GM19395 (cell line): Measurements from ENCODE around the gene NOA1.
A peak's percentile ranks its signal among the peaks of the same experiment; 100 is the strongest.

ENCODE experiments used
- ATAC-seq: cut with Tn5 transposase; IDR thresholded peaks from one replicate; pipeline ENCODE4 v1.9.1; 2021; ENCODE audit warnings: mild to moderate bottlenecking, moderate library complexity; ENCODE audit not compliant: unreplicated experiment

The NOA1 gene

GRCh38 chr4:56977321-56978012, at the start of gene NOA1:
Gene NOA1, minus strand, starts transcription at chr4:56977606. Its CDS starts 21 bp downstream, at chr4:56977585.
- ATAC-seq = peak; percentile 88

- no peak for ATAC-seq
These were observed 45.7 kb upstream of the NOA1 start for GRCh38 chr4:57023104-57023503.

- no peak for ATAC-seq
These were observed 43.2 kb upstream of the NOA1 start for GRCh38 chr4:57020467-57021101.

- no peak for ATAC-seq
These were observed 41.6 kb upstream of the NOA1 start for GRCh38 chr4:57018980-57019379.

DNA sequence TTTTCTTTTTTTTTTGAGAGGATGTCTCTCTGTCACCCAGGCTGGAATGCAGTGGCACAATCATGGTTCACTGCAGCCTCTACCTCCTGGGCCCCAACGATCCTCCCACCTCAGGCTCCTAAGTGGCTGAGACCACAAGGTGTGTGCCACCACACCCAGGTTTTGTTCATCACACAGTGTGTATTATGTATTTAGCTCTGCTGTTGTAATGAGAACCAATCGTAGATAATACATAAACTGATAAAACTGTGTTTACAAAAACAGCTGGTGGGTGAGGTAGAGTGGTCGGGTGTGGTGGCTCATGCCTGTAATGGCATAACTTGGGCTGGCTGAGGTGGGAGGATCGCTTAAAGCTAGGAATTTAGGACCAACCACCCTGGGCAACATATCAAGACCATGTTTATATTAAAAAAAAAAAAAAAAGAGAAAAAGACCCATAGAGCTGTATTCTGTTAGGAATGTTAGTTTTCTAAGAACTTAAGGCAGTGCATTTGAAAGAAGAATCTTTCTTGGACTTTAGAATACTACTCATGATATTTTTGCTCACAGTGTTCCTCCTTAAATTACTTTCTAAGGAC, 36.2 kb upstream of the NOA1 start:
- no peak for ATAC-seq

DNA sequence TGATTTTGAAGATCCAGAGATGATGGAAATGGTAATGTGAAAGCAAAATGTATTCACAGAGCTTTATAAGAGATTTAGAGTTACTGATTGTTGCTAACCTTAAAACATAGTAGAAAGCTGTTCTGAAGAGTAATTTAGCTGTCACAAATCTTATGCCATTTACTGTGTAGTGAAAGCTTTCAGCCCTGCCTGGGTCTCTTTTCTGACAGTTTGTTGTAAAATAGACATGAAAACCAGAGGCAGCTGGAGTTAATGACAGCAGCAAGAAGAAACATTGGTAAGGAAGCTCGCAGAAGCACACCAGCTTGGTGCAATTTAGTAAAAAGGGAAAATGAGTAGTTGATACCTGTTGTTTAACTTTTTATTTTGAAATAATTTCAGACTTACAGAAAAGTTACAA, 22.3 kb upstream of the NOA1 start:
- no peak for ATAC-seq

- ATAC-seq = no peak
These were observed 18.1 kb upstream of the NOA1 start for GRCh38 chr4:56995525-56995924.

DNA sequence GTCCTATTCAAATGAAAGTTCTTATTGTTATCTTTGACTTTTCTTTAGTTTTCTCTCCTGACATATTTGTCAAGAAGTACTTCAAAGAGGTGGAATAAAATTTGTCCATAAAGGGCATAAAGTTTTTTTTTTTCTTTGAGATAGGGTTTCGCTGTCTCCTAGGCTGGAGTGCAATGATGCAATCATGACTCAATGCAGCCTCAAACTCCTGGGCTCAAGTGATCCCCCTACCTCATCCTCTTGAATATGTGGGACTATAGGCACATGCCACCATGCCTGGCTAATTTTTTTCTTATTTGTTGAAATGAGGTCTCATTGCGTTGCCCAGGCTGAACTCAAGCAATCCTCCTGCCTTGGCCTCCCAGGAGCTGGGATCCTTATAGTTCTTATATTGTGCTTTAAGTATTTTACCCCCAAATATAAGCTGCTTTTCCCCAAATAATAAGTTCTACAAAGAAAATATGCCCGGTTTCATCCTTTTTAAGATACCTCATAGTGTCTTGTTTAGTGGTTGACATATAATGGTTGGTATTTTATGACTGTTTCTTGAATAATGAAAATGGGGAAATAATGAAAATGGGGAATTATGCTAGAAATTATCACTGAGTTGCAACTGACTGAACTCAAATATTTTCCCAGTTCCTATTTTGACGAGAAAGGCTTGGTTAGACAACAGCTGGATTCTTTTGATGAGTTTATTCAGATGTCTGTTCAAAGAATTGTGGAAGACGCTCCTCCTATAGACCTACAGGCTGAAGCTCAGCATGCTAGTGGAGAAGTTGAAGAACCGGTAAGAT, 12.9 kb upstream of the NOA1 start:
- no peak for ATAC-seq

DNA sequence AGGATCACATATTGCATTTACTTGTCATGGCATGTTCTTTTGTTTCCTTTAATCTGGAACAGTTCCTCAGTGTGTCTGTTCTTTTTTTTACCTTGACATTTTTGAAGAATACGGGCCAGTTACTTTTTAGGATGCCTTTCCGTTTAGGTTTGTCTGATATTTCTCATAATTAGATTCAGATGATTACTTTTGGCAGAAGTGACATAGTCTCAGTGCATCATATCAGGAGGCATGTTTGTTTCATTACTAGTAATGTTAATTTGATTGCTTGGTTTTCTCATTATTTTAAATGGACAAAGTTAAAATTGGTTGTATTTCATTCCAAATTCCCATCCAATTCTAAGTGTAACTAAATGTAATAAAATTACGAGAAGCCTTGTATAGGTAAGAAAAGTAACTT, 9.5 kb upstream of the NOA1 start:
- no peak for ATAC-seq

DNA sequence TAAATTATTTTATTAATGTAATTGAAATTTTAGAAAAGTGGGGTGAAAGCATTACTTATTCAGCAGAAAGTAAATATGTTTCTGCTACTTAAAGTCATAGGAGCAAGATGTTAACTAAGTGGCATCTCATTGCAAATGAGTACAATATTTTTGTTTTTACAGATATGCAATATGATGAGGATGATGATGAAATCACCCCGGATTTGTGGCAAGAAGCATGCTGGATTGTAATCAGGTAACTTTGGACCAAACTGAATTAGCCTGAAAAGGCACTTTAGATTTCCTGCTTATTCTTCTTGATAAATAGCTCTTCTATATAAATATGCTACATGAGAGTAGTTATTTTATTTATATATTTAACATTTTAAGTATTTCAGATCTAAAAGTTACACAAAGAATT, 8.8 kb upstream of the NOA1 start:
- ATAC-seq = no peak

- no peak for ATAC-seq
These were observed 4.4 kb upstream of the NOA1 start for GRCh38 chr4:56981795-56982201.

DNA sequence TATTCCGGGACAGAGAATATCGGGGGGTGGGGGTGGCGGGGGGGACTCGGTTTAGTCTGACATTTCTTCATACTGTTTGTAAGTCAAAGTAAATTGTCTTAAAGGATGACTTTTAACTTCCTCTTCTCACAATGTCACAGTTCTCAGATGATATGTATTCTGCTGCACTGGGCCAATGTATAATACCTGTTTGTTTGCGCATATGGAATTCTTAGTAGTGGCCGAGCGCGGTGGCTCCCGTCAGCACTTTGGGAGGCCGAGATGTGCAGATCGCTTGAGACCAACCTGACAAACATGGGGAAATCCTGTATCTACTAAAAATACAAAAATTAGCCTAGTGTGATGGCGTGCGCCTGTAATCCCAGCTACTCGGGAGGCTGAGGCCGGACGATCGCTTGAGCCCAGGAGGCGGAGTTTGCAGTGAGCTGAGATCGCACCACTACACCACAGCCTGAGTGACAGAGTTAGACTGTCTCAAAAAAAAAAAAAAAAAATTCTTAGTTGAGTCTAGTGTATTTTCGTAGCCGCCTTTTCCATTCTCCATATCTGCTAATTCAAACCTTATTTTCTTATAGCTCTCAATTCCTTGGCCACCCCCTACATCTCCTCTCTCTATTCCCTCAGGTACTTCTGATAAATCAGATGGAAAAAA, 2.1 kb upstream of the NOA1 start:
- ATAC-seq = no peak

- peak; percentile 58 for ATAC-seq
These were observed 1.4 kb upstream of the NOA1 start, which contains the start of gene POLR2B for GRCh38 chr4:56978750-56979303. Gene POLR2B, plus strand, starts transcription at chr4:56978896. Its CDS starts 90 bp downstream, at chr4:56978986.

- ATAC-seq = peak; percentile 25
These were observed 527 bp downstream of the NOA1 start for GRCh38 chr4:56976837-56977320.

- ATAC-seq = no peak
These were observed 1.0 kb downstream of the NOA1 start for GRCh38 chr4:56976283-56976836.

DNA sequence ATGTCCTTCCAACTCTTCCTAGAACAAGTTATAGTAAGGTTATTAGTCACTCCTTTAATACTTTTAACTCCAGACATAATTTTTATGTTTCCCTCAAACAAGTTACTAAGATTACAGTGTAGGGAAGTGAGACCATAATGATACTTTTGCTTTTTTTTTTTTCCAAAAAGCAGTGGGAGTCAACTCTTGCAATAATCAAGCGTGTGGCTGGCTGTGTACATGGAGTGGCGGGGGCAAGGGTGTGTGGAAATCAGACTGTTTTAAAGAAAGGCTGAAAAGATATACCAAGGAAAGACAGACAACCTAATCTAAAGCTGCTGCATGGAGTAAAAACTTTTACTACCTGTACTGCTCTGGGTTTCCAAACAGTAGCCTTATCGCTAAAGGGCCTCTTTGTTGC, 4.1 kb downstream of the NOA1 start:
- no peak for ATAC-seq

- no peak for ATAC-seq
These were observed 4.6 kb downstream of the NOA1 start for GRCh38 chr4:56972809-56973208.

- no peak for ATAC-seq
These were observed 5.0 kb downstream of the NOA1 start for GRCh38 chr4:56972389-56972788.

- no peak for ATAC-seq
These were observed 6.0 kb downstream of the NOA1 start for GRCh38 chr4:56971383-56971782.

DNA sequence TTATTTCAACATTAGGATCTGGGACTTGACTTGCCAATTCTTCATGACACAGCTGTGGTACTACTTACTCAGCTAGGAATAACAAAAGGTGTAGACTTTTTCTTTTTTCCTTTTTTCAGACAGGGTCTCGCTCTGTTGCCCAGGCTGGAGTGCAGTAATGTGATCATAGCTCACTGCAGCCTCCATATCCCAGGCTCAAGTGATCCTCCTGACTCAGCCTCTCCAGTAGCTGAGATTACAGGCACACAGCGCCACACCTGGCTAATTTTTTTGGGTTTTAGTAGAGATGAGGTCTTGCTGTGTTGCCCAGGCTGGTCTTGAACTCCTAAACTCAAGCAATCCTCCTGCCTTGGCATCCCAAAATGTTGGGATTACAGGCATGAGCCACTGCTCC, 16.3 kb downstream of the NOA1 start:
- ATAC-seq = no peak
